Right lobe of liver (tissue), 6 donors: ENCODE results near the gene NR2F1-AS1. TPM values are rescaled to one million over a fixed set of nuclear protein-coding genes. Genes with fewer than 3 reads are reported as not detected.
"Not testable (repeated sequence)": the region's sequence is repeated elsewhere in the genome, so short reads cannot be mapped to it uniquely, and the experiment has no call there.

Experiments used
- ATAC-seq, 4 donors: fragments of 200-7000 bp; cut with Tn5 transposase; one replicate each; pipeline ENCODE4 v1.9.1; 2020; ENCODE audit warnings: mild to moderate bottlenecking in 4 of 4, moderate library complexity in 4 of 4
- DNase-seq, 3 donors: peaks; one replicate each; pipeline ENCODE4 v3.0.0-alpha.2; 2020
- H3K27ac ChIP-seq, 3 donors: fragments of 200-600 bp; one replicate each; pipeline ENCODE4 v1.8.0; 2022
- H3K27me3 ChIP-seq, 2 donors: fragments of 200-600 bp; one replicate each; pipeline ENCODE4 v1.8.0; 2022
- H3K36me3 ChIP-seq, 4 donors: fragments of 200-600 bp; sonication (generic) in 1 of 4; one replicate each; pipeline versions ENCODE4 v1.5.1 to v1.8.0; 2017 to 2022; ENCODE audit warnings: control low read depth in 1 of 4
- H3K4me1 ChIP-seq, 4 donors: fragments of 200-600 bp; sonication (generic) in 1 of 4; one replicate each; pipeline versions ENCODE4 v1.5.1 to v1.8.0; 2017 to 2022; ENCODE audit warnings: control low read depth in 1 of 4
- H3K4me3 ChIP-seq, 3 donors: fragments of 200-600 bp; one replicate each; pipeline ENCODE4 v1.8.0; 2022
- H3K9me3 ChIP-seq, 4 donors: fragments of 200-600 bp; sonication (generic) in 1 of 4; one replicate each; pipeline versions ENCODE4 v1.5.1 to v1.8.0; 2017 to 2022; ENCODE audit warnings: control low read depth in 1 of 4
- CTCF ChIP-seq, 4 donors: fragments of 200-600 bp in 3 of 4; fragments of 450-650 bp in 1 of 4; IDR thresholded peaks; one replicate each; pipeline versions ENCODE4 v1.5.1 to v1.8.0; 2016 to 2022; ENCODE audit warnings: antibody characterized with exemption in 4 of 4, mild to moderate bottlenecking in 2 of 4
- POLR2A ChIP-seq: fragments of 450-650 bp; IDR thresholded peaks from one replicate; pipeline ENCODE4 v1.6.1; 2017; ENCODE audit warnings: antibody characterized with exemption, mild to moderate bottlenecking
- WGBS: methylation state at CpG from one replicate; pipeline ENCODE4 v1.1.6; 2018; ENCODE audit warnings: low coverage, low lambda C conversion rate; ENCODE audit not compliant: insufficient coverage; ENCODE audit errors: missing lambda C conversion rate; 5-methylcytosine and 5-hydroxymethylcytosine counted together
- intact Hi-C, 2 donors: fragments of 100-400 bp; cut with DNase I; formaldehyde crosslinking; loops; one replicate each; pipeline versions ENCODE4 v1.11.2 to v1.14.1; 2022
- total RNA-seq, 6 experiments: library from RNA; depleted of rRNA in 2 of 6; stranded (reverse); fragments of >200 nt in 2 of 6; fragmentation: NEBNext Ultra II Directional in 3 of 6; extraction: Animal tissue kit (Norgen Biotek cat#: 25700) in 3 of 6; gene quantifications; one replicate each; pipeline versions ENCODE4 v1.1.0 to v1.2.4, GENCODE V29; 2016 to 2023
- donor health status: DM: no; HTN: yes; CAD: no.
- donor health status: DM: no; HTN: no; CAD: no.
- donor health status: DM: no; HTN: no; CAD: no.
- donor health status: DM: no; HTN: yes; CAD: no.
- donor health status: DM: no; HTN: yes; CAD: no.

The NR2F1-AS1 gene
- total RNA-seq, 6 experiments from 2014 or later, result 1.2 to 3.8 (median 2.3) TPM

- whole genome bisulfite sequencing, result 51% methylated on average over 3 of the region's 3 CpGs
- Histone ChIP-seq H3K27ac (no peak overlapping the region), H3K36me3 (no peaks in the 10 kb centered on the region), H3K9me3 (no peaks in the 10 kb centered on the region), H3K4me1 (no peaks in the 10 kb centered on the region), H3K27me3 (no peaks in the 10 kb centered on the region), H3K4me3 (no peak overlapping the region)
- intact Hi-C loops, result no loop called here
- TF ChIP-seq POLR2A (no peak), CTCF (IDR thresholded peaks at IDR 0.05) (no peak)
- no peak for DNase-seq
- ATAC-seq, result no peak
These were observed 179.3 kb downstream of the NR2F1-AS1 start for GRCh38 chr5:93401634-93402213.

- TF ChIP-seq POLR2A, result no peak
- DNase-seq, result no peak
- ATAC-seq, result no peak
- no peaks in the 10 kb centered on the region for H3K27me3 ChIP-seq
- H3K4me1 ChIP-seq, result no peaks in the 10 kb centered on the region
- H3K9me3 ChIP-seq, result no peaks in the 10 kb centered on the region
- H3K36me3 ChIP-seq, result no peaks in the 10 kb centered on the region
- H3K27ac ChIP-seq, result no peak overlapping the region
- H3K4me3 ChIP-seq, result no peak overlapping the region
- WGBS, result 70% methylated on average over 3 of the region's 3 CpGs
- intact Hi-C loops, result no loop called here
These were observed 181.3 kb downstream of the NR2F1-AS1 start for GRCh38 chr5:93399675-93400074.

- Histone ChIP-seq H3K9me3 (no peaks in the 10 kb centered on the region), H3K4me1 (no peaks in the 10 kb centered on the region), H3K4me3 (no peak overlapping the region), H3K27me3 (no peaks in the 10 kb centered on the region), H3K27ac (no peak overlapping the region), H3K36me3 (no peaks in the 10 kb centered on the region)
- intact Hi-C loops, result no loop called here
- no peak for ATAC-seq
- 60% methylated on average over 1 of the region's 1 CpG for WGBS
- TF ChIP-seq CTCF (IDR thresholded peaks at IDR 0.05), result no peak
- TF ChIP-seq POLR2A, result no peak
- no peak for DNase-seq
These were observed 185.0 kb downstream of the NR2F1-AS1 start for GRCh38 chr5:93395971-93396379.

- DNase-seq (no peak), ATAC-seq (no peak)
- H3K36me3 ChIP-seq, result no peaks in the 10 kb centered on the region
- no peaks in the 10 kb centered on the region for H3K9me3 ChIP-seq
- intact Hi-C loops, result no loop called here
- TF ChIP-seq POLR2A (no peak), CTCF (IDR thresholded peaks at IDR 0.05) (no peak)
- no peaks in the 10 kb centered on the region for H3K27me3 ChIP-seq
- no peak overlapping the region for H3K27ac ChIP-seq
- no peaks in the 10 kb centered on the region for H3K4me1 ChIP-seq
- no peak overlapping the region for H3K4me3 ChIP-seq
- 63% methylated on average over 1 of the region's 1 CpG for WGBS
These were observed 186.0 kb downstream of the NR2F1-AS1 start for GRCh38 chr5:93395010-93395409.

GRCh38 chr5:93394301-93394700 lies 186.7 kb downstream of the NR2F1-AS1 start:
- DNase-seq (no peak), ATAC-seq (no peak)
- TF ChIP-seq CTCF (IDR thresholded peaks at IDR 0.05) (no peak), POLR2A (no peak)
- 83% methylated on average over 1 of the region's 2 CpGs for WGBS
- Histone ChIP-seq H3K4me1 (no peaks in the 10 kb centered on the region), H3K9me3 (no peaks in the 10 kb centered on the region), H3K27ac (no peak overlapping the region), H3K27me3 (no peaks in the 10 kb centered on the region), H3K36me3 (no peaks in the 10 kb centered on the region), H3K4me3 (no peak overlapping the region)
- intact Hi-C loops, result no loop called here

- not testable (repeated sequence) for ATAC-seq
These were observed 189.8 kb downstream of the NR2F1-AS1 start for GRCh38 chr5:93391169-93391568.

More at GRCh38 chr5:93391169-93391568, 189.8 kb downstream of the NR2F1-AS1 start:
- H3K27ac ChIP-seq, intact Hi-C loops, DNase-seq, H3K36me3 ChIP-seq, H3K4me3 ChIP-seq, H3K27me3 ChIP-seq, H3K9me3 ChIP-seq, H3K4me1 ChIP-seq: not testable (repeated sequence)
- whole genome bisulfite sequencing, result 67% methylated on average over 2 of the region's 2 CpGs
